Ishikawa (cell line): ENCODE results near the gene HEATR3.

Experiments used
- CEBPB ChIP-seq: IDR thresholded peaks from 2 replicates; pipeline ENCODE4 v1.6.1; 2012
- CREB1 ChIP-seq: IDR thresholded peaks from 2 replicates; pipeline ENCODE4 v1.6.1; 2012; ENCODE audit warnings: low read depth
- EGR1 ChIP-seq: IDR thresholded peaks from 2 replicates; pipeline ENCODE4 v1.6.1; 2012
- EP300 ChIP-seq: IDR thresholded peaks from 2 replicates; pipeline ENCODE4 v1.6.1; 2012; ENCODE audit warnings: borderline replicate concordance
- FOXM1 ChIP-seq: IDR thresholded peaks from 2 replicates; pipeline ENCODE4 v1.6.1; 2012; ENCODE audit warnings: low read depth, borderline replicate concordance
- NFIC ChIP-seq: IDR thresholded peaks from 2 replicates; pipeline ENCODE4 v1.6.1; 2012
- RAD21 ChIP-seq: IDR thresholded peaks from 2 replicates; pipeline ENCODE4 v1.6.1; 2012; ENCODE audit warnings: low read depth
- TAF1 ChIP-seq: IDR thresholded peaks from 2 replicates; pipeline ENCODE4 v1.6.1; 2012; ENCODE audit warnings: low read depth, mild to moderate bottlenecking
- TCF12 ChIP-seq: IDR thresholded peaks from 2 replicates; pipeline ENCODE4 v1.6.1; 2012; ENCODE audit warnings: low read depth
- TEAD4 ChIP-seq: IDR thresholded peaks from 2 replicates; pipeline ENCODE4 v1.6.1; 2012
- YY1 ChIP-seq: IDR thresholded peaks from 2 replicates; pipeline ENCODE4 v1.6.1; 2012; ENCODE audit warnings: low read depth
- TF ChIP-seq, protein P1 (sequence below): IDR thresholded peaks from 2 replicates; pipeline ENCODE4 v1.6.1; 2012; ENCODE audit warnings: low read depth, mild to moderate bottlenecking
- TF ChIP-seq, protein P2 (sequence below): IDR thresholded peaks from 2 replicates; pipeline ENCODE4 v1.6.1; 2012
- TF ChIP-seq, protein P3 (sequence below): IDR thresholded peaks from 2 replicates; pipeline ENCODE4 v1.6.1; 2012

DNA sequence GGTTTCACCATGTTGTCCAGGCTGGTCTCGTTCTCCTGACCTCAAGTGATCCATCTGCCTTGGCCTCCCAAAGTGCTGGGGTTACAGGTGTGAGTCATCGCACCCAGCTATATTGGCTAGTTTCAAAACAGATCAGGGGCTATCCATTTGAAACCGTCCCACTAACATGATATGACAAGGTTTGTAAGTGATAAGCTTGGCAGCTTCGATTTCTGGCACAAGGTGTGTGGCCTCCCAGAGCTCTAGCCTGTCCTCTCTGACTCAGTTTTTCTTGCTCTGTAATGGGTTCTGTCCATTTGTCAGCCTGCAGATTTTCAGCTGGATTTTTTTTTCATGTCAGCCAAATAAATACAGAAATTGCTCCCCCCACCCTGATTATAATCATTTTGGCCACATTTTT lies 55.5 kb downstream of the HEATR3 start:
- TF ChIP-seq EP300, result no peak
- no peak for TF ChIP-seq FOXM1
- no peak for TF ChIP-seq TEAD4
- TF ChIP-seq, protein P1, sequence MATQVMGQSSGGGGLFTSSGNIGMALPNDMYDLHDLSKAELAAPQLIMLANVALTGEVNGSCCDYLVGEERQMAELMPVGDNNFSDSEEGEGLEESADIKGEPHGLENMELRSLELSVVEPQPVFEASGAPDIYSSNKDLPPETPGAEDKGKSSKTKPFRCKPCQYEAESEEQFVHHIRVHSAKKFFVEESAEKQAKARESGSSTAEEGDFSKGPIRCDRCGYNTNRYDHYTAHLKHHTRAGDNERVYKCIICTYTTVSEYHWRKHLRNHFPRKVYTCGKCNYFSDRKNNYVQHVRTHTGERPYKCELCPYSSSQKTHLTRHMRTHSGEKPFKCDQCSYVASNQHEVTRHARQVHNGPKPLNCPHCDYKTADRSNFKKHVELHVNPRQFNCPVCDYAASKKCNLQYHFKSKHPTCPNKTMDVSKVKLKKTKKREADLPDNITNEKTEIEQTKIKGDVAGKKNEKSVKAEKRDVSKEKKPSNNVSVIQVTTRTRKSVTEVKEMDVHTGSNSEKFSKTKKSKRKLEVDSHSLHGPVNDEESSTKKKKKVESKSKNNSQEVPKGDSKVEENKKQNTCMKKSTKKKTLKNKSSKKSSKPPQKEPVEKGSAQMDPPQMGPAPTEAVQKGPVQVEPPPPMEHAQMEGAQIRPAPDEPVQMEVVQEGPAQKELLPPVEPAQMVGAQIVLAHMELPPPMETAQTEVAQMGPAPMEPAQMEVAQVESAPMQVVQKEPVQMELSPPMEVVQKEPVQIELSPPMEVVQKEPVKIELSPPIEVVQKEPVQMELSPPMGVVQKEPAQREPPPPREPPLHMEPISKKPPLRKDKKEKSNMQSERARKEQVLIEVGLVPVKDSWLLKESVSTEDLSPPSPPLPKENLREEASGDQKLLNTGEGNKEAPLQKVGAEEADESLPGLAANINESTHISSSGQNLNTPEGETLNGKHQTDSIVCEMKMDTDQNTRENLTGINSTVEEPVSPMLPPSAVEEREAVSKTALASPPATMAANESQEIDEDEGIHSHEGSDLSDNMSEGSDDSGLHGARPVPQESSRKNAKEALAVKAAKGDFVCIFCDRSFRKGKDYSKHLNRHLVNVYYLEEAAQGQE, result no peak
- TF ChIP-seq CREB1, result no peak
- TF ChIP-seq TCF12, result no peak
- TF ChIP-seq TAF1, result no peak
- no peak for TF ChIP-seq NFIC
- no peak for TF ChIP-seq RAD21
- no peak for TF ChIP-seq CEBPB
- no peak for TF ChIP-seq YY1
- TF ChIP-seq, protein P2, sequence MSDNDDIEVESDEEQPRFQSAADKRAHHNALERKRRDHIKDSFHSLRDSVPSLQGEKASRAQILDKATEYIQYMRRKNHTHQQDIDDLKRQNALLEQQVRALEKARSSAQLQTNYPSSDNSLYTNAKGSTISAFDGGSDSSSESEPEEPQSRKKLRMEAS, result no peak
- no peak for TF ChIP-seq EGR1
- TF ChIP-seq, protein P3, sequence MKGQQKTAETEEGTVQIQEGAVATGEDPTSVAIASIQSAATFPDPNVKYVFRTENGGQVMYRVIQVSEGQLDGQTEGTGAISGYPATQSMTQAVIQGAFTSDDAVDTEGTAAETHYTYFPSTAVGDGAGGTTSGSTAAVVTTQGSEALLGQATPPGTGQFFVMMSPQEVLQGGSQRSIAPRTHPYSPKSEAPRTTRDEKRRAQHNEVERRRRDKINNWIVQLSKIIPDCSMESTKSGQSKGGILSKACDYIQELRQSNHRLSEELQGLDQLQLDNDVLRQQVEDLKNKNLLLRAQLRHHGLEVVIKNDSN, result no peak
